ENCODE data around the gene OTOP3.

DNA sequence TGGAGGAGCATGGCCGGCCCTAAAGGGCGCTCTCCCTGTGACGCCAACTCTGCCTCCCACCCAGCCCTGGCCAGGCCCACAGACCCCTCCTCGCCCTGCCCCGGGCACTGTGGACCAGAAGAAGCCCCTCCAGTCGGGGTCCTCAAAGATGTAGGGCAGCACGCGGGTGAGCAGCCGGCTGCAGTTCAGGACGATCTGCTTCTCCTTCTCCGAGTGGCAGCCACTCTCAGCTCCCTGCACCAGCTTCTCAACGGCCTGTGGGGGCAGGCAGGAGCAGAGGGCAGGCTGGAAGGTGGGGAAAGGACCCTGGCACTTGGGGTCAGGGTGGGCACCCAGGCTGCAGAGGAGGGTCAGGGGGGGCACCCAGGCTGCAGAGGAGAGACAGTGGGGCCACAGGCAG is 28.0 kb downstream of the OTOP3 start:
- no peak for TF ChIP-seq POLR2AphosphoS5 (IDR thresholded peaks at IDR 0.05; ENCODE audit: low read depth, low read length)
- TF ChIP-seq TAF1 (IDR thresholded peaks at IDR 0.05; ENCODE audit: borderline replicate concordance, low read depth, low read length), result no peak
- TF ChIP-seq POLR2A (IDR thresholded peaks at IDR 0.05; ENCODE audit: low read depth, low read length), result no peak
